ENCODE data around the gene WEE1.
A peak's percentile ranks its signal among the peaks of the same experiment; 100 is the strongest.
"Not testable (repeated sequence)": the region's sequence is repeated elsewhere in the genome, so short reads cannot be mapped to it uniquely, and the experiment has no call there.

The WEE1 gene

DNA sequence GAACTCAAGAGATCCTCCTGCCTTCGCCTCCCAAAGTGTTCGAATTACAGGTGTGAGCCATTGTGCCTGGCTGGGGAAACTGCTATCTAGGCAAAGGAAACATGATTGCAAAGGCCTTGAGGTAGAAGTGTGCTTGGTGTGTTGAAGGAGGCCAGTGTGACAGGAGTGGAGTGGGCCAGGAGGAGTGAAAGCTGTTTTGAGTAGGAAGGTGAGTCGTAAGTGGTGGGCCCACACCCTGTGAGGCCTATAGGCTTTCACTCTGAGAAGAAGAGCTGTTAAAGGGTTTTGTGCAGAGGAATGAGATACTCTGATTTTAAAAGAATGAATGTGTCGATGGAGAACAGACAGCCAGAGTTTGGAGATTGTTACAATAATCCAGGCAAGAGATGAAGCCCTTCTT is 43.4 kb downstream of the WEE1 start:
- DNase-seq (ENCODE audit: extremely low read depth, low read depth): no peak
- TF ChIP-seq, protein P1, sequence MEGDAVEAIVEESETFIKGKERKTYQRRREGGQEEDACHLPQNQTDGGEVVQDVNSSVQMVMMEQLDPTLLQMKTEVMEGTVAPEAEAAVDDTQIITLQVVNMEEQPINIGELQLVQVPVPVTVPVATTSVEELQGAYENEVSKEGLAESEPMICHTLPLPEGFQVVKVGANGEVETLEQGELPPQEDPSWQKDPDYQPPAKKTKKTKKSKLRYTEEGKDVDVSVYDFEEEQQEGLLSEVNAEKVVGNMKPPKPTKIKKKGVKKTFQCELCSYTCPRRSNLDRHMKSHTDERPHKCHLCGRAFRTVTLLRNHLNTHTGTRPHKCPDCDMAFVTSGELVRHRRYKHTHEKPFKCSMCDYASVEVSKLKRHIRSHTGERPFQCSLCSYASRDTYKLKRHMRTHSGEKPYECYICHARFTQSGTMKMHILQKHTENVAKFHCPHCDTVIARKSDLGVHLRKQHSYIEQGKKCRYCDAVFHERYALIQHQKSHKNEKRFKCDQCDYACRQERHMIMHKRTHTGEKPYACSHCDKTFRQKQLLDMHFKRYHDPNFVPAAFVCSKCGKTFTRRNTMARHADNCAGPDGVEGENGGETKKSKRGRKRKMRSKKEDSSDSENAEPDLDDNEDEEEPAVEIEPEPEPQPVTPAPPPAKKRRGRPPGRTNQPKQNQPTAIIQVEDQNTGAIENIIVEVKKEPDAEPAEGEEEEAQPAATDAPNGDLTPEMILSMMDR (IDR thresholded peaks at IDR 0.05; ENCODE audit: low read depth, low read length): no peak

DNA sequence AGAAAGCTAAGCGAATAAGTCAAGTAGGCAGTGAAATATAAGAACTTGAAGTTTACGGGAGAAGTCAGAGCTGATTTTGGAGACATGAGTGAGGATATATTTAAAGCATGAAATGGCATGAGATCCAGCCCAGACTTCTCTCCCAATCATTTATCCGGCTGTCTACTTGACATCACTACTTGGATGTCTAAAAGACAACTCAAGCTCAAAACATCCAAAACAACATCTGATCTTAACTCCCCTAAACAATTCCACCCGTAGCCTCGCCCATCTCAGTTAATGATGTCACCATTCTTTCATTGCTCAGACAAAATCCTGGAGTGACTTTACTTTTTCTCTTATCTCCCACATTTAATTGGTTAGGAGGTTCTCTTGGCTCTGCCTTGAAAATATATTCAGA is 44.5 kb downstream of the WEE1 start:
- TF ChIP-seq, protein P1 (IDR thresholded peaks at IDR 0.05; ENCODE audit: low read depth, low read length): no peak
- peak; percentile 79 for DNase-seq (ENCODE audit: extremely low read depth, low read depth)

DNA sequence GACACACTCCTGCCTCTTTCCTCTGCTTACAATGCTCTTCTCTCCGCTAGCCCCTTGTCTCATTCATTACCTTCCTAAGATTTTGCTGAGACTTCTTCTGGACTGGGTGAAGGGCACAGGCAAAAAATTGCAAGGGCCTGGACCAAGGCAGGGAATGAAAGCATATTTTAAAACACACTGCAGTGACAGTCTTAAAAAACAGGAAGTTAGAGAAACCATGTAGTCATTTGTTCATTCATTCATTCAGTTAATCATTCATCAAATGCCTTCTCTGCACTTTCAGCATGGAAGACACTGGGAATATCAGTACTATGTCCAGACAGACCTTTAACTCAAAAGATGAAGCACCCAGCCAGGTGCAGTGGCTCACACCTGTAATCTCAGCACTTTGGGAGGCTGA is 45.5 kb downstream of the WEE1 start:
- TF ChIP-seq, protein P1 (IDR thresholded peaks at IDR 0.05; ENCODE audit: low read depth, low read length): no peak
- no peak for DNase-seq (ENCODE audit: extremely low read depth, low read depth)

DNA sequence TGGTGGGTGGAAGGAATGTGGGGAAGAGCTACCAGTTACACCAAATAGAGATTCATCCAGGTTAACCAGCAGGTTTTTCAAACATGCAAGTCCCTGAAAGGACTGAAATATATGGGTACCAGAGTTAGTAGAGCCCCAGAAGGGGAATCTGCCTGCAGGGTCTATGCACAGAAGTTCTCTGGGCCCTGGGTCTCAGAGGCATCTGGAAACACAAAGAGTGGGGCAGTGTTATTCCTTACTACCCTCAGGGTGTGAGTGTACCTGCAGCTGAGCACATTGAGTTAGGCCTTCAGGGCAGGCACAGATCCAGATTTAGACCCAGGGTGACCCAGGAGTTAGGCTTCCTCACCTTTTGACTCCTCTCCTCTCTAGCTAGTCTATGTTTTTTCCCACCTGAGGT is 46.5 kb downstream of the WEE1 start:
- DNase-seq (ENCODE audit: extremely low read depth, low read depth): no peak
- TF ChIP-seq, protein P1 (IDR thresholded peaks at IDR 0.05; ENCODE audit: low read depth, low read length): no peak

DNA sequence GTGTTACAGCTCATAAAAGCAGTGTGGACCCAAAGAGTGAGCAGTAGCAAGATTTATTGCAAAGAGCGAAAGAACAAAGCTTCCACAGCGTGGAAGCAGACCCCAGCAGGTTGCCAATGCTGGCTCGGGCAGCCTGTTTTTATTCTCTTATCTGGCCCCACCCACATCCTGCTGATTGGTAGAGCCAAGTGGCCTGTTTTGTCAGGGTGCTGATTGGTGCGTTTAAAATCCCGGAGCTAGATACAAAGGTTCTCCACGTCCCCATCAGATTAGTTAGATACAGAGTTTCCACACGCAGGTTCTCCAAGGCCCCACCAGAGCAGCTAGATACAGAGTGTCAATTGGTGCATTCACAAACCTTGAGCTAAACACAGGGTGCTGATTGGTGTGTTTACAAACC is 48.9 kb downstream of the WEE1 start:
- not testable (repeated sequence) for DNase-seq (ENCODE audit: extremely low read depth, low read depth)

DNA sequence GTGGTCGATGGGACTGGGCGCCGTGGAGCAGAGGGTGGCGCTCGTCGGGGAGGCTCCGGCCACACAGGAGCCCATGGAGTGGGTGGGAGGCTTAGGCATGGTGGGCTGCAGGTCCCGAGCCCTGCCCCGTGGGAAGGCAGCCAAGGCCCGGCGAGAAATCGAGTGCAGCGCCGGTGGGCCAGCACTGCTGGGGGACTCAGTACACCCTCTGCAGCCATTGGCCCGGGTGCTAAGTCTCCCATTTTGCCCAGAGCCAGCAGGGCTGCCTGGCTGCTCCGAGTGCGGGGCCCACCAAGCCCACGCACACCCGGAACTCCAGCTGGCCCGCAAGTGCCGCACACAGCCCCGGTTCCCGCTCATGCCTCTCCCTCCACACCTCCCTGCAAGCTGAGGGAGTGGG is 49.6 kb downstream of the WEE1 start:
- DNase-seq (ENCODE audit: extremely low read depth, low read depth): not testable (repeated sequence)

DNA sequence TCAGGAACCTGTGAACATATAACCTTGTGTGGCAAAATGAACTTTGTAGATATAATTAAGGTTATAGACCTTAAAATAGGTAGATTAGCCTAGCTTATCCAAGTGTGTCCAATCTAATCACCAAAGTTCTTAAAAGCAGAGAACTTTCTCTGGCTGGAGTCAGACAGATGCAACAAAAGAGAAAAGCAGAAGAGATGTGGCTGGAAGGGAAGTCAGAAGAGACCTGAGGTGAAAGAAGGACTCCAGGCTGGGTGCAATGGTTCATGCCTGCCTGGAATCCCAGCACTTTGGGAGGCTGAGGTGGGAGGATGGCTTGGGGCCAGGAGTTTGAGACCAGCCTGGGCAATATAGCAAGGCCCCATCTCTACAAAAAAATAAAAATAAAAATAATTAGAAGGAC is 51.0 kb downstream of the WEE1 start:
- TF ChIP-seq, protein P1 (IDR thresholded peaks at IDR 0.05; ENCODE audit: low read depth, low read length): no peak
- no peak for DNase-seq (ENCODE audit: extremely low read depth, low read depth)

DNA sequence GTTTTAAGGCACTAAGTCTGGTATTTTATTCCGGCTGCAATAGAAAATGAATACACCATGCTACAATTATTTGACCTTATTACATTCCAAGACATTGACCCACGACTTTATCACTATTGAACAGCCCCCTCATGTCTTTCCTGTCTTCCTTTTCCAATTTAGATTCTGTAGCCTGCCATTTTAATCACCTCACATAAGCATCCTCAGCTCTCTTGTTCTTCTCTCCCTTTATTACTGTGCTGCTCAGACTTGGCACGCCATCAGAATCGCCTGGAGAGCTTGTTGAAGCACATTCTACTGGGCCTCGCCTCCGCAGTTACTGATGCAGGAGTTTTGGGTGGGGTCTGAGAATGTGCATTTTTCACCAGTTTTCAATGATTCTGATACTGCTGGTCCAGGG is 51.7 kb downstream of the WEE1 start:
- no peak for DNase-seq (ENCODE audit: extremely low read depth, low read depth)
- TF ChIP-seq, protein P1 (IDR thresholded peaks at IDR 0.05; ENCODE audit: low read depth, low read length): no peak

DNA sequence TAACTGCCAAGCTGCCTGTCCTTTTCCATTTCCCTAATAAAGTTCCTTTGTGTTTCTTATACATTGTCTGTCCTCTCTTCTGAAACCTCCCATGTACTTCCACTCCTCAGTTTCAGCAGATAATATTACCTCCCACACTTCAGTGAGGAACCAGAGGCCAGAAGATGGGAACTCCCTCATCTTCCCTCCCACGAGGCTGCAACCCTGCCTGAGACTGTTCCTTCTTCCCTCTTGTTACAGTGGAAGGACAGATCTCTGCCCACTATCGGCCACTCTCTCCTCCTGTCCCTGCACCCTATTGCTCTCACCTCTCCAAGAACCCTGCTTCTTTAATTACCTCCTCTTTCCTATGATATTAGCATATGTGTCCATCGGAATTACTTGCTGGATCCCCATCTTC is 52.3 kb downstream of the WEE1 start:
- TF ChIP-seq, protein P1 (IDR thresholded peaks at IDR 0.05; ENCODE audit: low read depth, low read length): no peak
- DNase-seq (ENCODE audit: extremely low read depth, low read depth): no peak

Data from AG09319 (cell line).